Cardiac fibroblast (primary cell): ENCODE data around the gene IVL.

Experiments used
- DNase-seq, 2 donors: peaks; one replicate each; pipeline versions ENCODE4 v3.0.0 to v3.0.0-alpha.2; 2010; ENCODE audit warnings: low read depth in 2 of 2
- H3K4me3 ChIP-seq, 2 donors: replicated peaks in 1 of 2; 1 replicate in 1 of 2; 2 replicates in 1 of 2; pipeline ENCODE4 v1.5.1; 2011; ENCODE audit warnings: low read depth in 2 of 2, low read length in 2 of 2, mild to moderate bottlenecking in 2 of 2, moderate library complexity in 1 of 2
- CTCF ChIP-seq: IDR thresholded peaks from one replicate; pipeline ENCODE4 v1.5.1; 2011; ENCODE audit warnings: low read depth, mild to moderate bottlenecking, low read length, inconsistent platforms

IVL gene

GRCh38 chr1:152919071-152919470 lies 10.7 kb downstream of the IVL start:
- DNase-seq, result no peak
- TF ChIP-seq CTCF, result no peak
- no peak overlapping the region for H3K4me3 ChIP-seq

GRCh38 chr1:152924191-152924590 lies 15.8 kb downstream of the IVL start:
- no peak for TF ChIP-seq CTCF
- H3K4me3 ChIP-seq, result no peak overlapping the region
- DNase-seq, result no peak

GRCh38 chr1:152926091-152926490 lies 17.7 kb downstream of the IVL start:
- peak in 1 of 2 donors; percentile 3 for DNase-seq
- no peak overlapping the region for H3K4me3 ChIP-seq
- no peak for TF ChIP-seq CTCF

GRCh38 chr1:152928671-152929070 lies 20.3 kb downstream of the IVL start:
- no peak for DNase-seq
- H3K4me3 ChIP-seq, result no peak overlapping the region
- TF ChIP-seq CTCF, result no peak

GRCh38 chr1:152932170-152932811 lies 23.9 kb downstream of the IVL start:
- no peak overlapping the region for H3K4me3 ChIP-seq
- DNase-seq, result no peak
- no peak for TF ChIP-seq CTCF

GRCh38 chr1:152933196-152933595 lies 24.9 kb downstream of the IVL start:
- no peak for DNase-seq
- TF ChIP-seq CTCF, result no peak
- H3K4me3 ChIP-seq, result no peak overlapping the region

GRCh38 chr1:152940614-152941013 lies 32.3 kb downstream of the IVL start:
- H3K4me3 ChIP-seq, result no peak overlapping the region
- no peak for DNase-seq
- TF ChIP-seq CTCF, result no peak
